Endodermal cell (in vitro differentiated cells): Measurements from ENCODE around the gene HECTD2. TPM values are rescaled to one million over a fixed set of nuclear protein-coding genes. Genes with fewer than 3 reads are reported as not detected.

Source experiments
- DNase-seq: peaks from one replicate; pipeline ENCODE4 v3.0.0-alpha.2; 2017
- H3K27ac ChIP-seq: 2 replicates; pipeline ENCODE4 v1.5.1; 2013; ENCODE audit warnings: mild to moderate bottlenecking, low read depth, low read length, moderate library complexity
- H3K27me3 ChIP-seq: 2 replicates; pipeline ENCODE4 v1.6.1; 2013; ENCODE audit warnings: mild to moderate bottlenecking, low read length, moderate library complexity; ENCODE audit not compliant: insufficient read depth, control insufficient read depth, poor library complexity, severe bottlenecking
- H3K36me3 ChIP-seq: 2 replicates; pipeline ENCODE4 v1.7.0; 2013; ENCODE audit warnings: mild to moderate bottlenecking, low read length, moderate library complexity; ENCODE audit not compliant: control insufficient read depth, insufficient read depth
- H3K4me1 ChIP-seq: one replicate; pipeline ENCODE4 v1.7.0; 2013; ENCODE audit warnings: low read length; ENCODE audit not compliant: control insufficient read depth, insufficient read depth
- H3K4me3 ChIP-seq: 2 replicates; pipeline ENCODE4 v1.5.1; 2013; ENCODE audit warnings: mild to moderate bottlenecking, low read length, moderate library complexity
- H3K9ac ChIP-seq: 2 replicates; pipeline ENCODE4 v1.6.1; 2013; ENCODE audit warnings: mild to moderate bottlenecking, low read length, moderate library complexity; ENCODE audit not compliant: poor library complexity, severe bottlenecking; ENCODE audit errors: extremely low read depth
- H3K9me3 ChIP-seq: 2 replicates; pipeline ENCODE4 v1.6.1; 2013; ENCODE audit warnings: mild to moderate bottlenecking, low read length, moderate library complexity; ENCODE audit not compliant: control insufficient read depth
- H3K27ac Mint-ChIP-seq: 2 replicates; pipeline ENCODE4 v1.8.0; 2020; ENCODE audit warnings: mixed read lengths
- H3K27me3 Mint-ChIP-seq: 2 replicates; pipeline ENCODE4 v1.8.0; 2021; ENCODE audit warnings: mild to moderate bottlenecking, mixed read lengths; ENCODE audit not compliant: insufficient read depth
- H3K36me3 Mint-ChIP-seq: 2 replicates; pipeline ENCODE4 v1.8.0; 2020; ENCODE audit warnings: low read depth, mixed read lengths
- H3K4me1 Mint-ChIP-seq: 2 replicates; pipeline ENCODE4 v1.8.0; 2020; ENCODE audit warnings: mixed read lengths
- H3K4me3 Mint-ChIP-seq: 2 replicates; pipeline ENCODE4 v1.8.0; 2020; ENCODE audit warnings: mild to moderate bottlenecking, moderate library complexity, mixed read lengths
- H3K9me3 Mint-ChIP-seq: 2 replicates; pipeline ENCODE4 v1.8.0; 2020; ENCODE audit warnings: mild to moderate bottlenecking, mixed read lengths
- CTCF ChIP-seq: fragments of 200-600 bp; sonication (generic); conservative IDR thresholded peaks from 2 replicates; pipeline ENCODE4 v1.5.0; 2021; ENCODE audit warnings: antibody characterized with exemption, mild to moderate bottlenecking
- WGBS, 2 experiments: methylation state at CpG; one replicate each; pipeline versions ENCODE4 v1.1.5 to v1.1.7; 2013; ENCODE audit warnings: missing lambda C conversion rate in 2 of 2, mixed read lengths in 1 of 2; ENCODE audit not compliant: insufficient coverage in 1 of 2, insufficient read length in 1 of 2; 5-methylcytosine and 5-hydroxymethylcytosine counted together
- total RNA-seq, 2 donors: library from RNA; stranded (reverse); fragmentation: NEBNext Ultra II Directional in 1 of 2; extraction: Animal tissue kit (Norgen Biotek cat#: 25700) in 1 of 2; gene quantifications; 2 replicates in 1 of 2; 3 replicates in 1 of 2; pipeline ENCODE4 v1.2.1, GENCODE V29; 2021

The HECTD2 gene
- total RNA-seq, 2 donors from 2014 or later, result 8.8 to 13.4 TPM

- H3K27me3 Mint-ChIP-seq, result peaks cover 3% of the 10 kb centered on the region
- H3K9ac ChIP-seq, result no peak overlapping the region
- H3K9me3 Mint-ChIP-seq, result peaks cover 7% of the 10 kb centered on the region
- no peak overlapping the region for H3K27ac ChIP-seq
- H3K9me3 ChIP-seq, result no peaks in the 10 kb centered on the region
- no peaks in the 10 kb centered on the region for H3K36me3 ChIP-seq
- H3K27ac Mint-ChIP-seq, result no peak overlapping the region
- DNase-seq, result no peak
- H3K4me1 ChIP-seq, result no peaks in the 10 kb centered on the region
- no peak overlapping the region for H3K4me3 ChIP-seq
- H3K27me3 ChIP-seq, result no peaks in the 10 kb centered on the region
- TF ChIP-seq CTCF, result no peak
- no peak overlapping the region for H3K4me3 Mint-ChIP-seq
- H3K36me3 Mint-ChIP-seq, result no peaks in the 10 kb centered on the region
- WGBS, 2 experiments, result 85 to 88% methylated on average over 6 of the region's 6 CpGs
- H3K4me1 Mint-ChIP-seq, result no peaks in the 10 kb centered on the region
These were observed 131.3 kb downstream of the HECTD2 start for GRCh38 chr10:91541481-91541880.

GRCh38 chr10:91545384-91545783 lies 135.2 kb downstream of the HECTD2 start:
- Mint-ChIP-seq H3K27ac (no peak overlapping the region), H3K36me3 (no peaks in the 10 kb centered on the region), H3K27me3 (peaks cover 3% of the 10 kb centered on the region), H3K9me3 (peaks cover under 1% of the 10 kb centered on the region), H3K4me1 (no peaks in the 10 kb centered on the region), H3K4me3 (no peak overlapping the region)
- TF ChIP-seq CTCF, result no peak
- no peaks in the 10 kb centered on the region for H3K27me3 ChIP-seq
- no peak for DNase-seq
- 98 to 100% methylated on average over 1 to 3 of the region's 3 CpGs for WGBS, 2 experiments
- no peaks in the 10 kb centered on the region for H3K36me3 ChIP-seq
- H3K9me3 ChIP-seq, result no peaks in the 10 kb centered on the region
- H3K9ac ChIP-seq, result no peak overlapping the region
- H3K27ac ChIP-seq, result no peak overlapping the region
- no peak overlapping the region for H3K4me3 ChIP-seq
- H3K4me1 ChIP-seq, result no peaks in the 10 kb centered on the region

GRCh38 chr10:91545838-91546237 lies 135.7 kb downstream of the HECTD2 start:
- Mint-ChIP-seq H3K4me3 (no peak overlapping the region), H3K4me1 (no peaks in the 10 kb centered on the region), H3K36me3 (no peaks in the 10 kb centered on the region), H3K9me3 (no peaks in the 10 kb centered on the region), H3K27ac (no peak overlapping the region), H3K27me3 (peaks cover 3% of the 10 kb centered on the region)
- no peak for DNase-seq
- H3K9me3 ChIP-seq, result no peaks in the 10 kb centered on the region
- H3K36me3 ChIP-seq, result no peaks in the 10 kb centered on the region
- H3K4me3 ChIP-seq, result no peak overlapping the region
- no peaks in the 10 kb centered on the region for H3K4me1 ChIP-seq
- H3K27ac ChIP-seq, result no peak overlapping the region
- WGBS, 2 experiments, result 82 to 88% methylated on average over 2 to 3 of the region's 3 CpGs
- no peak for TF ChIP-seq CTCF
- no peak overlapping the region for H3K9ac ChIP-seq
- H3K27me3 ChIP-seq, result no peaks in the 10 kb centered on the region
